Measurements from ENCODE around the gene TMEM223. TPM values are rescaled to one million over a fixed set of nuclear protein-coding genes. Genes with fewer than 3 reads are reported as not detected.

TMEM223 gene
- total RNA-seq, 4 donors from 2014 or later, result 20.8 to 45.1 (median 30.3) TPM

DNA sequence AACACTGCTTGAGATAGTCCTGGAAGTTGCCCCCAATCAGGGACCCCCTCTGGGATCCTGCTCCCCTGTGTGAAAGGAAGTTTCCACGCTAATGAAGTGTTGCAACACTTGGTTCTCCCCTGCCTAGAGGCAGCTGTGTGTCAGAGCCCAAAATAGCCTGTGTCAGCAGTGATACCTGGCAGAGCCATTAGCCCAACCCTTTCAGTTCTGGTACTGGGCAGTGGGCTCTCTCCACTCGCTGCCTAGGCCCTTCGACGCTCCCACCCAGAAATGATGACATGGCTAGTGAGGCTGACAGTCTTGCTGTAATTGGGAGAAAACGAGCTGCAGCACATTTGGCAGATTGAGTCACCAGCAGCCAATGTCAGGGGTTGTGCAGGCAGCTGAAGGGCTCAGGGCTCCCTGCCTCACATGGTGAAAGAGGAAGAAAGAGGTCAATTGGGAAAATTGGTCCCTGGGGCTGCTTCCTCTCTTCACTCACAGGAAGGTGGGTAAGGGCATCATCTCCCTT is 14.9 kb upstream of the TMEM223 start:
- TF ChIP-seq, protein P1, sequence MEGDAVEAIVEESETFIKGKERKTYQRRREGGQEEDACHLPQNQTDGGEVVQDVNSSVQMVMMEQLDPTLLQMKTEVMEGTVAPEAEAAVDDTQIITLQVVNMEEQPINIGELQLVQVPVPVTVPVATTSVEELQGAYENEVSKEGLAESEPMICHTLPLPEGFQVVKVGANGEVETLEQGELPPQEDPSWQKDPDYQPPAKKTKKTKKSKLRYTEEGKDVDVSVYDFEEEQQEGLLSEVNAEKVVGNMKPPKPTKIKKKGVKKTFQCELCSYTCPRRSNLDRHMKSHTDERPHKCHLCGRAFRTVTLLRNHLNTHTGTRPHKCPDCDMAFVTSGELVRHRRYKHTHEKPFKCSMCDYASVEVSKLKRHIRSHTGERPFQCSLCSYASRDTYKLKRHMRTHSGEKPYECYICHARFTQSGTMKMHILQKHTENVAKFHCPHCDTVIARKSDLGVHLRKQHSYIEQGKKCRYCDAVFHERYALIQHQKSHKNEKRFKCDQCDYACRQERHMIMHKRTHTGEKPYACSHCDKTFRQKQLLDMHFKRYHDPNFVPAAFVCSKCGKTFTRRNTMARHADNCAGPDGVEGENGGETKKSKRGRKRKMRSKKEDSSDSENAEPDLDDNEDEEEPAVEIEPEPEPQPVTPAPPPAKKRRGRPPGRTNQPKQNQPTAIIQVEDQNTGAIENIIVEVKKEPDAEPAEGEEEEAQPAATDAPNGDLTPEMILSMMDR (IDR thresholded peaks at IDR 0.05), result no peak
- DNase-seq (ENCODE audit: low spot score), result no peak
- no peak for ATAC-seq (ENCODE audit: low FRiP score)

DNA sequence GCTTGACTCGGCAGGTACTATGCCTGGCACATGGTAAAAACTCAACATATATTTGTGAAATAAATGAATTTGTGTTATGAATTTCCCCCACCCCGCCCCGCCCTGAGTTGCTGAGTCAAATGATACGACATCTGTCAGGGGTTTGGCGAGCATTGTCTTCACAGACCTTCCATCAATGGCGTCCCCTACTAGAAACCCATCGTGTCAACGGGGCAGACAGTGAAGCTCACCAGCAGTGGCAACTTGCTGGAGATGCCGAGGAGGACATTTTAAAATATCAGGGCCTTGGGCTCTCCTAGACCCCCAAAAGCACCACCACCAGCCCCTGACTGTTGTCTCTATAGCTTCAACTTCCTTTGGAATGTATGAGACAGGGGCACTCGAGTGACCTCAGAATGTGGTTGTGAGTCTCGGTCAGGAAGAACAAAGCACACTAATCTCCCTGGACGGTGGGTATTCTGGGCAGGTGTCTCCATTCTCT is 14.2 kb upstream of the TMEM223 start:
- TF ChIP-seq, protein P1 (IDR thresholded peaks at IDR 0.05), result no peak
- ATAC-seq (ENCODE audit: low FRiP score) (peak; percentile 2), DNase-seq (ENCODE audit: low spot score) (no peak)

DNA sequence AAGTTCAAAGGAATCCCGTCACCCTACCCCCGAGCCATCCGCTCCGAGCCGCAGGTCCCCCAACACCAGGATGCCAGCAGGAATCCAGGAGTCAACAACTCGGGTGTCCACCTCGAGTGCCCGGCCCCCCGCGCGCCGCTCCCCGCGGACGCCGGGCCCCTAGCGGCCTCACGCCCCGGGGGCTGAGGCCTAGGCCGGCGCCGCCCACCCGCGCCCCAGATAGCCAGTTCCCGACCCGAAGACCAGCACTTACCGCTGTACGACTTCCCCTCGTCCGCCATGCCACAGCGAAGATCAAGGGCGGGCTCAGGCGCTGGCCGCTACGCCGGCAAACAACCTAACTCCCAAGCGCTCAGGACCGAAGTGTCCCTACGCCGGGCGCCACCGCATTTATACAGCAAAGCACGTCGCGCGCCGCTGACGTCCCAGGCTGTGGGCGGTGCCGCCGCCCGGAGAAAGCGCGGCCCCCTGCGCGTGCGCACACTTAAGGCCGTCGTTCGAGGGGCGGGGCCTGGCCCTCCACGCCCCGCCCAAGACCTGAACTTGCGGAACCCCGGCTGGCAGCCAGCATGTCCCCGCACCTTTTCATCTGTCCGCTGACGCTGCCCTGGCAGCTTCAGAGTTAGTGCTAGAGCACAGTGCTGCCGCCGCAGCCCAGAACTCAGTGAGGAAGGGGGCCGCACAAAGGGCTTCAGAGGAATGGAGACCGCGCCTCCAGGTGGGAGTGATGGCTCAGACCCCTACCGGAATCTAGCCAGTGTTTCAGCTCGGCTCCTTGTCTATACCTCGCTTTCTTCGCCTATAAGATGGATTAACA is 13.5 kb upstream of the TMEM223 start, which contains the start of gene NXF1:
Gene NXF1, minus strand, starts transcription at position 365 of the 817 bp plus-strand sequence. Its CDS starts 84 bp downstream, at position 281.
- DNase-seq (ENCODE audit: low spot score), result peak; percentile 93
- peak; percentile 92 for ATAC-seq (ENCODE audit: low FRiP score)
- TF ChIP-seq, protein P1 (IDR thresholded peaks at IDR 0.05), result no peak

DNA sequence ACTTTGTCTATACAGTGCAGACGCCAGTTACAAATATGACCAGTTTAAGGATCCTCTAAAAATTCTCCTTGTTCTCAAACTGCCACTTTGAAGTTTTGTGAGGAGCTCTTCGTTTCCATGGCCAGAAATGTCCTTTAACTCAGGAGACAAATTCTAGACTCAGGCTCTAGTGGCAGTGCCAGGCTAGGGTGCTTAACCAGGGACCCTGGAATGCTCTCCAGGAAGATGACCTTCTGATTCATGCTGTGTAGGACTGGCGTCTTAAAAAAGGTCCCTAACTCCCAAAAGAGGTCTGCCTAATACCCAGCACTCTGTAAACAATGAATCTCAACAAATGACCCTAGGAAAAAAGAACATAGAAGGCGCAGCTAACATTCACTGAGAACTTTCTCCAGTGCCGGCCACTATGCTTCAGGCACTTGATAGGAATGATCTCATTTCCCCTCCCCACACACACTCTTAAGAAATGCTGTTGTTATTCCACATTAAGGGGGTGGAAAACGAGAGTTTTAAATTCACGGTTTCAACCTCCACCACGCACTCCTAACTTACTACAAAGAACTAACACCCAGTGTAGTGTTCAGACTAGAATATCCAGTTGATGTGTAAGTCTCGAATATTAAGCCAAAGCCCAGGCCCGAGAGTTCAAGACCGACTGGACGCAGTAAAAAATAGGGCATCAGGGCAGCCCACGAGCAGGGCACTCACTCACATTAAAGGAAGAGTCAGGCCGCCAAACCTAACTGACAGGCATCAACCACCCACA is 12.7 kb upstream of the TMEM223 start:
- ATAC-seq (ENCODE audit: low FRiP score) (peak; percentile 16), DNase-seq (ENCODE audit: low spot score) (no peak)
- TF ChIP-seq, protein P1 (IDR thresholded peaks at IDR 0.05), result no peak

DNA sequence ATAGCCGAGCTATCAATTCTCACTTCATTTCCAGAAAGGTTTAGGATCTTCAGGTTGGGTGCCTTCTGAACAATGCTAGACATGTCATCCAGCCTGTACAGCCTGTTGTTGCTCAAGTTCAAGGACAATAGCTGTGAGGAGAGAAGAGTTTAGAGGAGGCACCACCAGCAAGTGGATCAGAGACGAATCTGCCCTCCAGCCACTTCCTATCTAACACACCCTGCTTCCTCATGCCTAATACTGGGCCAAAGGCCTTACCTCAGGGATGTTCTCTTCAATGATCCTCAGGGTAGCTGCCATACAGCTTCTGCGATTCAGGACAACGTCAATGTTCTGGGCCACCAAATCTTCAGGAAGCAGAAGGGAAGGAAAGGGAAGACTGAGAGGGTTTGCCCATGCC is 9.3 kb upstream of the TMEM223 start:
- no peak for DNase-seq (ENCODE audit: low spot score)

DNA sequence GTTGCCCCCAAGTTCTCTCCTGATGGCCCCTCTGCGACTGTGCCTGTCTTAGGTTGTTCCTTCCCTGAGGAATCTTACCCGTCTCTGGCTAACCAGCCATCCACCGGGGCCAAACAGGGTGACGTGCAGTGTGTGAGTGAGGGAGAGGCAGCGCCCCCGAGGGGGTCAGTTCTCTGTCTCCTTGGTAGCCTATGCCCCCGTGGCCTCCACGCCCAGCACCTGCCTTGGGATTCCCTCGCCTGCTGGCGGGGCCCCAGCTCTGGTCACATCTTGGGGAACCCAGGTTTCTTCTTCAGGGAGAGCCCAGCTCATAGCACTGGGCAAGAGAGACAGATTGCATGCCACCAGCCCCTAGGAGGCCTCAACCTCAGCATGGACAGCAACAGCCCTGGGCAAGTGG is 7.7 kb upstream of the TMEM223 start:
- DNase-seq (ENCODE audit: low spot score) (no peak), ATAC-seq (ENCODE audit: low FRiP score) (no peak)
- TF ChIP-seq, protein P1 (IDR thresholded peaks at IDR 0.05), result no peak

More for the DNA sequence above, 9.3 kb upstream of the TMEM223 start:
- no peak for ATAC-seq (ENCODE audit: low FRiP score)
- TF ChIP-seq, protein P1 (IDR thresholded peaks at IDR 0.05), result no peak

Measured in omental fat pad (tissue), 4 donors.